ENCODE results near the gene NTPCR. TPM values are rescaled to one million over a fixed set of nuclear protein-coding genes. Genes with fewer than 3 reads are reported as not detected.

Gene NTPCR
- polyA plus RNA-seq, 2 of the 4 experiments (the other 2 are of a cell fraction), result 69.9 to 83.6 TPM

DNA sequence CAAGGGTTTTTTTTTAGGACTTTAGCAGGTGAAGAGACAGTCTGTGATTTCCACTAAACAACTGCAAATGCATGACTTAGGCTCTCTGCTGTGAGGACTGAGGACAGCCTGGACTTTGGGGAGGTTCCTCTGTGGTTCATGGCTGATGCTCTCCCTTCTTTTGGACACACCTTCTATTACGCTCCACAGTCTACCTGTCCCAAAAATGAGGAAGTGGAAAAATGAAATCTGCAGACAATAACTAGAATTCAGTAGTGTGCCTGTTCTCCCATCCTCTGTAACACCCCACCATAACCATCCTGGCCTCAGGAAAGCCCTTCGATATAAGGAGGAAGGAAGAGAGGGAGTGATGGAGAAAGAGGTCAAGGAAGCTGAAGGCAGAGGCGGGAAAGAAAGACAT is 68.7 kb downstream of the NTPCR start:
- Histone ChIP-seq H3K27ac (no peak overlapping the region), H3K4me1 (no peaks in the 10 kb centered on the region), H3K4me2 (no peak overlapping the region), H3K4me3 (no peak overlapping the region), H3K9me3 (no peaks in the 10 kb centered on the region)
- POLR2A ChIA-PET, result no interaction called here
- ATAC-seq (no peak), FAIRE-seq (no peak), DNase-seq (ENCODE audit: low read depth in 1 of 2, low spot score in 1 of 2) (no peak)
- whole genome bisulfite sequencing (ENCODE audit: missing lambda C conversion rate), result 89% methylated on average over 3 of the region's 3 CpGs
- TF ChIP-seq RAD21 (conservative IDR thresholded peaks at IDR 0.05 in 1 of 2, IDR thresholded peaks at IDR 0.05 in 1 of 2), result no peak
- TF ChIP-seq HEYL (CRISPR knock-in tag; IDR thresholded peaks at IDR 0.05), result no peak
- no peak for TF ChIP-seq BHLHE40 (IDR thresholded peaks at IDR 0.05; ENCODE audit: low read depth, low read length)
- TF ChIP-seq MAZ (IDR thresholded peaks at IDR 0.05; ENCODE audit: borderline replicate concordance, low read depth, low read length), result no peak
- no peak for TF ChIP-seq TFCP2L1 (CRISPR knock-in tag; IDR thresholded peaks at IDR 0.05)
- TF ChIP-seq ESRRA (IDR thresholded peaks at IDR 0.05; ENCODE audit: borderline replicate concordance, low read length), result no peak
- CTCF ChIA-PET, result interaction anchor here (1.3 kb wide), 1 partner anchor 13 kb away, joined by 3 read pairs; no protein-coding TSS in a partner anchor

DNA sequence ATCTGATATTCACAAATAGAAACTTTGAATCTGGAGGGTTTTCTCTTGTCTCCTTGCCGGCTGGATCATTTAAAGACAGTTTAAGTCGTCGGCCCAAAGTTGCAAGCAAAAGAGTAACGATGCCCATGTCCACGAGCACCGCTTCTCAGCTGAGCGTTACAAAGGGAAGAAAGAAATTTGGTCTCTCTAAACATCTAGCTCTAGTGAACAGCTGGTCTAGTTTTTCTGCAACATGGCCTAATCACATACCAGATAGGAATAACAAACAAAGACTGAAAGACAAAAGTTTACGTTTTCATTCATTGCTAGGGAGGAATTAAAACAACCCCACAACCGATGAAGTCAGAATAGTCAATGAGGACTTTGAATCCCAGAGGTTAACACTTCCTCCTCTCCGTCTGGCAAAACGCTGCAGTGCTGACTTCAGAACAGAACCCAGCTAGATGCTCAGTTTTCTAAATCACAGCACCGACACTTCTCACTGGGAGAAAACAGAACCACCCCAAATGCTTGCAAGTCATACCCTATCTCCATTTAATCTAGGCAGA is 69.4 kb downstream of the NTPCR start:
- H3K4me2 ChIP-seq, result no peak overlapping the region
- 86% methylated on average over 12 of the region's 12 CpGs for WGBS (ENCODE audit: missing lambda C conversion rate)
- ChIA-PET POLR2A (no interaction called here), CTCF (interaction anchor here (1.3 kb wide), 1 partner anchor 13 kb away, joined by 3 read pairs; no protein-coding TSS in a partner anchor)
- no peak overlapping the region for H3K27ac ChIP-seq
- TF ChIP-seq ZNF302 (CRISPR knock-in tag; IDR thresholded peaks at IDR 0.05) (no peak), MAX (IDR thresholded peaks at IDR 0.05) (no peak), HDAC2 (IDR thresholded peaks at IDR 0.05) (no peak), SREBF2 (IDR thresholded peaks at IDR 0.05) (no peak), KDM1A (IDR thresholded peaks at IDR 0.05; ENCODE audit: low read depth) (no peak), ZFP36 (IDR thresholded peaks at IDR 0.05; ENCODE audit: borderline replicate concordance, partially characterized antibody) (no peak)
- no peaks in the 10 kb centered on the region for H3K4me1 ChIP-seq
- ATAC-seq (no peak), DNase-seq (ENCODE audit: low read depth in 1 of 2, low spot score in 1 of 2) (no peak), FAIRE-seq (no peak)
- H3K9me3 ChIP-seq, result no peaks in the 10 kb centered on the region
- H3K4me3 ChIP-seq, result no peak overlapping the region

DNA sequence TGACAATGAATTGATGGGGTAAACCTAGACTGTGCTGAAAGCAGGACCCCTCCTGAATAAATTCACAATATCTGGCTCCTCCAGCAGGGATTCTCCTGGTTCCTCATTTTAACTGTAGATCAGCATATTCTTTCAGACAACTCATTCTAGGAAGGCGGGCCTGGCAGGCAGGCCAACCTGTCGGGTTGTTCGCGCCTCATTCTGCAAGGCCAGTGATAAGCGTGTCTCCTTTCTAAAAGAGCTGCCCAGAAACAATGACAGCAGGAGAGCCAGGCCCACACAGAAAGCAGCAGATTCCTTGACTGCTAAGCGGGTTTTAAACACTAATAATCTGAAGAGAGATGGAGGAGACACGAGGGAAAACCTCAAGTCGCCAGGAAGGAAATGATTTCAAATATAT is 70.0 kb downstream of the NTPCR start:
- ChIA-PET CTCF (interaction anchor here (1.3 kb wide), 1 partner anchor 14 kb away, joined by 3 read pairs; no protein-coding TSS in a partner anchor), POLR2A (no interaction called here)
- TF ChIP-seq, protein P1, sequence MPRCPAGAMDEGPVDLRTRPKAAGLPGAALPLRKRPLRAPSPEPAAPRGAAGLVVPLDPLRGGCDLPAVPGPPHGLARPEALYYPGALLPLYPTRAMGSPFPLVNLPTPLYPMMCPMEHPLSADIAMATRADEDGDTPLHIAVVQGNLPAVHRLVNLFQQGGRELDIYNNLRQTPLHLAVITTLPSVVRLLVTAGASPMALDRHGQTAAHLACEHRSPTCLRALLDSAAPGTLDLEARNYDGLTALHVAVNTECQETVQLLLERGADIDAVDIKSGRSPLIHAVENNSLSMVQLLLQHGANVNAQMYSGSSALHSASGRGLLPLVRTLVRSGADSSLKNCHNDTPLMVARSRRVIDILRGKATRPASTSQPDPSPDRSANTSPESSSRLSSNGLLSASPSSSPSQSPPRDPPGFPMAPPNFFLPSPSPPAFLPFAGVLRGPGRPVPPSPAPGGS (IDR thresholded peaks at IDR 0.05), result no peak
- no peak for TF ChIP-seq NR3C1 (IDR thresholded peaks at IDR 0.05)
- no peak for TF ChIP-seq SREBF2 (IDR thresholded peaks at IDR 0.05)
- TF ChIP-seq MAFK (IDR thresholded peaks at IDR 0.05; ENCODE audit: partially characterized antibody), result no peak
- TF ChIP-seq RCOR1 (IDR thresholded peaks at IDR 0.05; ENCODE audit: low read depth, low read length), result no peak
- TF ChIP-seq HEYL (CRISPR knock-in tag; IDR thresholded peaks at IDR 0.05), result no peak
- FAIRE-seq (no peak), ATAC-seq (no peak), DNase-seq (ENCODE audit: low read depth in 1 of 2, low spot score in 1 of 2) (no peak)
- Histone ChIP-seq H3K4me3 (no peak overlapping the region), H3K4me1 (peaks cover under 1% of the 10 kb centered on the region; the same call in 2 of the 3 replicates), H3K9me3 (no peaks in the 10 kb centered on the region), H3K27ac (no peak overlapping the region), H3K4me2 (no peak overlapping the region)
- WGBS (ENCODE audit: missing lambda C conversion rate), result 94% methylated on average over 8 of the region's 8 CpGs

GRCh38 chr1:233022246-233022645 is 71.8 kb downstream of the NTPCR start:
- POLR2A ChIA-PET, result no interaction called here
- WGBS (ENCODE audit: missing lambda C conversion rate), result 91% methylated on average over 2 of the region's 2 CpGs
- H3K4me3 ChIP-seq, result no peak overlapping the region
- DNase-seq (ENCODE audit: low read depth in 1 of 2, low spot score in 1 of 2) (no peak), FAIRE-seq (no peak), ATAC-seq (no peak)
- no peaks in the 10 kb centered on the region for H3K9me3 ChIP-seq
- CTCF ChIA-PET, result no interaction called here
- H3K4me2 ChIP-seq, result no peak overlapping the region
- H3K4me1 ChIP-seq, result peaks cover 7% of the 10 kb centered on the region; the same call in 2 of the 3 replicates
- H3K27ac ChIP-seq, result no peak overlapping the region
- TF ChIP-seq TP53 (CRISPR knock-in tag; IDR thresholded peaks at IDR 0.05), result no peak
- no peak for TF ChIP-seq HOXB5 (CRISPR knock-in tag; IDR thresholded peaks at IDR 0.05)
- TF ChIP-seq USF2 (IDR thresholded peaks at IDR 0.05), result no peak
- TF ChIP-seq HEYL (CRISPR knock-in tag; IDR thresholded peaks at IDR 0.05), result no peak
- TF ChIP-seq NPAS2 (CRISPR knock-in tag; IDR thresholded peaks at IDR 0.05; ENCODE audit: borderline replicate concordance), result no peak
- no peak for TF ChIP-seq FOSB (CRISPR knock-in tag; IDR thresholded peaks at IDR 0.05)
- TF ChIP-seq, protein P2, sequence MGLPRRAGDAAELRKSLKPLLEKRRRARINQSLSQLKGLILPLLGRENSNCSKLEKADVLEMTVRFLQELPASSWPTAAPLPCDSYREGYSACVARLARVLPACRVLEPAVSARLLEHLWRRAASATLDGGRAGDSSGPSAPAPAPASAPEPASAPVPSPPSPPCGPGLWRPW (IDR thresholded peaks at IDR 0.05), result no peak
- no peak for TF ChIP-seq CHD4 (IDR thresholded peaks at IDR 0.05; ENCODE audit: borderline replicate concordance)
- no peak for TF ChIP-seq CBX2 (IDR thresholded peaks at IDR 0.05; ENCODE audit: borderline replicate concordance, low read depth)
- TF ChIP-seq RNF2 (IDR thresholded peaks at IDR 0.05; ENCODE audit: borderline replicate concordance, low read depth), result no peak
- TF ChIP-seq GATA3 (IDR thresholded peaks at IDR 0.05; ENCODE audit: borderline replicate concordance), result no peak
- no peak for TF ChIP-seq MAFK (IDR thresholded peaks at IDR 0.05; ENCODE audit: partially characterized antibody)
